Measurements from ENCODE around the gene NRDE2.

DNA sequence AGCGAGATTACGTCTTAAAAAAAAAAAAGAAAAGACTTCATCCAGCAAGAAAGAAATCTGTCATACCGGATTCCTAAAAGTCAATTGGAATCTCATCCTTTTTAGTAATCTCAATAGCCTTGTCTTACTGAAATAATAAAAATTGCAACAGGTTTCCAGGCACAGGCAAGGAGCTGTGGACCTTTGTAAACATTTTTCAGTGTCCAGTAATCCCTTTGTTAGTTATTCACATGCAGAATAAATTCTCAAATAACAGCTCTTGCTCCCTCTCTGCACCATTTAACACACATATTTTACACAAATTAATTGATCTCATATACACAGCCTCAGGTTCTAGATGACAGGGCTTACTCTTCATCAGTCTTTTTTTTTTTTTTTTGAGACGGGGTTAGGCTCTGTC is 43.1 kb upstream of the NRDE2 start:
- TF ChIP-seq, protein P1, sequence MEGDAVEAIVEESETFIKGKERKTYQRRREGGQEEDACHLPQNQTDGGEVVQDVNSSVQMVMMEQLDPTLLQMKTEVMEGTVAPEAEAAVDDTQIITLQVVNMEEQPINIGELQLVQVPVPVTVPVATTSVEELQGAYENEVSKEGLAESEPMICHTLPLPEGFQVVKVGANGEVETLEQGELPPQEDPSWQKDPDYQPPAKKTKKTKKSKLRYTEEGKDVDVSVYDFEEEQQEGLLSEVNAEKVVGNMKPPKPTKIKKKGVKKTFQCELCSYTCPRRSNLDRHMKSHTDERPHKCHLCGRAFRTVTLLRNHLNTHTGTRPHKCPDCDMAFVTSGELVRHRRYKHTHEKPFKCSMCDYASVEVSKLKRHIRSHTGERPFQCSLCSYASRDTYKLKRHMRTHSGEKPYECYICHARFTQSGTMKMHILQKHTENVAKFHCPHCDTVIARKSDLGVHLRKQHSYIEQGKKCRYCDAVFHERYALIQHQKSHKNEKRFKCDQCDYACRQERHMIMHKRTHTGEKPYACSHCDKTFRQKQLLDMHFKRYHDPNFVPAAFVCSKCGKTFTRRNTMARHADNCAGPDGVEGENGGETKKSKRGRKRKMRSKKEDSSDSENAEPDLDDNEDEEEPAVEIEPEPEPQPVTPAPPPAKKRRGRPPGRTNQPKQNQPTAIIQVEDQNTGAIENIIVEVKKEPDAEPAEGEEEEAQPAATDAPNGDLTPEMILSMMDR (IDR thresholded peaks at IDR 0.05; ENCODE audit: poor library complexity, severe bottlenecking): no peak
- no peak for TF ChIP-seq SMC3 (conservative IDR thresholded peaks at IDR 0.05; ENCODE audit: poor library complexity)
- no peak for TF ChIP-seq EP300 (conservative IDR thresholded peaks at IDR 0.05; ENCODE audit: poor library complexity, severe bottlenecking)
- TF ChIP-seq, protein P2, sequence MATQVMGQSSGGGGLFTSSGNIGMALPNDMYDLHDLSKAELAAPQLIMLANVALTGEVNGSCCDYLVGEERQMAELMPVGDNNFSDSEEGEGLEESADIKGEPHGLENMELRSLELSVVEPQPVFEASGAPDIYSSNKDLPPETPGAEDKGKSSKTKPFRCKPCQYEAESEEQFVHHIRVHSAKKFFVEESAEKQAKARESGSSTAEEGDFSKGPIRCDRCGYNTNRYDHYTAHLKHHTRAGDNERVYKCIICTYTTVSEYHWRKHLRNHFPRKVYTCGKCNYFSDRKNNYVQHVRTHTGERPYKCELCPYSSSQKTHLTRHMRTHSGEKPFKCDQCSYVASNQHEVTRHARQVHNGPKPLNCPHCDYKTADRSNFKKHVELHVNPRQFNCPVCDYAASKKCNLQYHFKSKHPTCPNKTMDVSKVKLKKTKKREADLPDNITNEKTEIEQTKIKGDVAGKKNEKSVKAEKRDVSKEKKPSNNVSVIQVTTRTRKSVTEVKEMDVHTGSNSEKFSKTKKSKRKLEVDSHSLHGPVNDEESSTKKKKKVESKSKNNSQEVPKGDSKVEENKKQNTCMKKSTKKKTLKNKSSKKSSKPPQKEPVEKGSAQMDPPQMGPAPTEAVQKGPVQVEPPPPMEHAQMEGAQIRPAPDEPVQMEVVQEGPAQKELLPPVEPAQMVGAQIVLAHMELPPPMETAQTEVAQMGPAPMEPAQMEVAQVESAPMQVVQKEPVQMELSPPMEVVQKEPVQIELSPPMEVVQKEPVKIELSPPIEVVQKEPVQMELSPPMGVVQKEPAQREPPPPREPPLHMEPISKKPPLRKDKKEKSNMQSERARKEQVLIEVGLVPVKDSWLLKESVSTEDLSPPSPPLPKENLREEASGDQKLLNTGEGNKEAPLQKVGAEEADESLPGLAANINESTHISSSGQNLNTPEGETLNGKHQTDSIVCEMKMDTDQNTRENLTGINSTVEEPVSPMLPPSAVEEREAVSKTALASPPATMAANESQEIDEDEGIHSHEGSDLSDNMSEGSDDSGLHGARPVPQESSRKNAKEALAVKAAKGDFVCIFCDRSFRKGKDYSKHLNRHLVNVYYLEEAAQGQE (IDR thresholded peaks at IDR 0.05; ENCODE audit: borderline replicate concordance): no peak

All from neural cell (in vitro differentiated cells).